Ramos (cell line): ENCODE data around the gene MACROD2.

Experiments used
- in situ Hi-C: fragments of 300-500 bp; cut with MboI; formaldehyde crosslinking; loops from one replicate; pipeline ENCODE4 v1.14.3; 2022; ENCODE audit warnings: low sequenced_read_pairs; ENCODE audit not compliant: unreplicated experiment

The MACROD2 gene

GRCh38 chr20:16035576-16035975 lies 2040.3 kb downstream of the MACROD2 start:
- in situ Hi-C loops, result no loop called here

DNA sequence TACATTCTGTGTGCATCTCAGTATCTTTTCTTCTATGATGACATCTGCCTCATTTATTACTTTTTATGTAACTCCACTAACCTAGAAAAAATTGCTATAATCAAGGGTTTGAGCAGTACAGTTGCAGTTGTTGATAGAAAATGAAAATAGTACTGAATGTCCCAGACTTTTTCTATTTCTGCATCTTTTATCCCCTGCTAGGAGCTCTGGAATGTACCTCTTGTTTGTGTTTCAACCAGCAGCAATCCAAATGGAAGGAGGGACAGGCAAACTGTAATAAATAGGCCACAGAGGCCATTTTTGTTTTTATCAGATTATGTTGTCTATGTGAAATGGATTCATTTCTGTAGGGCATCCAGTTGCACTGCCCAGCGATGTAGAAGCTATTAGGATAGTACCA lies 2041.0 kb downstream of the MACROD2 start:
- in situ Hi-C loops, result no loop called here

DNA sequence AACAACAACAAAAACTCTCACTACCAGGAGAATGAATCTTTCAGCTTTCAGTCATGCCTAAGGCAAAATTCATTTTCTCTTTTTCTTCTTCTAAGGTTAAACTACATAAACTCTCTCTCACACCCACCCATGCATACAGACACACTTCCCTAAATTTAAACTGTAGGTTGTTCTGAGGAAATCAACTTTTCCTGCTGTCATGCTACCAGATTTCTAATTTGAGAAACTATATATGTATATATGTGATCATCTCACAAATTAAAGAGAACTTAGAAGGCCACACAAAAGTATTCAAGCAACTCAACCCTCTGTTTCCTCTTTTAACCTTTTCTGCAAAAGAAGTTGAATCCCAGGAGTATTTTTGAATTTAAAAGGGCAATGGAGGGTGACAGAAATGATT lies 2045.4 kb downstream of the MACROD2 start:
- in situ Hi-C loops, result no loop called here

- in situ Hi-C loops, result no loop called here
These were observed 2047.4 kb downstream of the MACROD2 start for GRCh38 chr20:16042731-16043130.

DNA sequence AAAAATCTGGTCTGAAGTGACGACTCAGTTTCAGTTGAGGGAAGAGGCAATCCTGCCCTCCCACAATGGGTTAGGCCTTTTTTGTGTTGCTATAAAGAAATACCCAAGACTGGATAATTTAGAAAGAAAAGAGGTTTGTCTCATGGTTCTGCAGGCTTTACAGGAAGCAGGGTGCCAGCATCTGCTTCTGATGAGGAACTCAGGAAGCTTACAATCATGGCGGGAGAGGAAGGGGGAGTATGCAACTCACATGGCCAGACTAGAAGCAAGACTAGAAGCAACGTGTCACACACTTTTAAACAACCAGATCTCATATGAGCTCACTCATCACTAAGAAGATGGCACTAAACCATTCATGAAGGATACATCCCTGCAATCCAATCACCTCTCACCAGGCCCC lies 2048.6 kb downstream of the MACROD2 start:
- in situ Hi-C loops, result no loop called here

DNA sequence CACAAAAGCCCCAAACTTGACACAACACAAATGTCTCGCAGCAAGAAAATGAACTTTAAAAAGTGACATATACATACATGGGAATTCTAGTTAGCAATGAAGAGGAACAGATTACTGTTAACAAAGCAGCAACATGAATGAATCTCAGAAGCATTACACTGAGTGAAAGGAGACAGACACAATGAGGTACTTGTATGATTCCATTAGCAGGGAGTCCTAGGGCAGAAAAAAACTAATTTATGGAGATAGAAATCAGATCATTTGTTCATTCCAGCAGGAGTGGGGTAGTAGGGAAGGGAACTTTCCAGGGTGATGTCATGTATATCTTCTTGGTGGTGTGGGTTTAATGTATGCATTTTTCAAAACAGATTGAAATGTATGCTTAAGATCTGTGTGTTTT lies 2053.6 kb downstream of the MACROD2 start:
- in situ Hi-C loops, result no loop called here

- in situ Hi-C loops, result no loop called here
These were observed 2054.3 kb downstream of the MACROD2 start for GRCh38 chr20:16049529-16050093.

DNA sequence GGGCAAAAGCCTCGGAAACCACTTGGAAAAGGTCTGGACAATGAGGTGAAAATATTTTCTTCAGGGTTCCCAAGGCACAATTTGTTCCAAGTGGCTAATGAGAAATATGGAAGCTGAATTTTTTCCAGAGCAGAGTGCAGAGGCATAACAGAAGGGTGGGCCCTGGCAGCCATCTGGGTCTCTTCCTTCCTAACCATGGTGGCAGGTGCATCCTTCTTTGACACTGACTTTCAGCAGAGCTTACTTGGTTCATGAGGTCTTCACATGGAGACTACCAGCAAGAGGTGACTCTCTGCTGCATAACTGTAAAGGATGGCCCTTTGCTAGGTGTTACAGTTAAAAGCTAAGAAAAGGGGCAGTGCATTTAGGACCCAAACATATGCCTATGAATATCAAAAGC lies 2055.1 kb downstream of the MACROD2 start:
- in situ Hi-C loops, result no loop called here

GRCh38 chr20:16051968-16052367 lies 2056.7 kb downstream of the MACROD2 start:
- in situ Hi-C loops, result no loop called here

- in situ Hi-C loops, result no loop called here
These were observed 2057.1 kb downstream of the MACROD2 start for GRCh38 chr20:16052456-16052855.

DNA sequence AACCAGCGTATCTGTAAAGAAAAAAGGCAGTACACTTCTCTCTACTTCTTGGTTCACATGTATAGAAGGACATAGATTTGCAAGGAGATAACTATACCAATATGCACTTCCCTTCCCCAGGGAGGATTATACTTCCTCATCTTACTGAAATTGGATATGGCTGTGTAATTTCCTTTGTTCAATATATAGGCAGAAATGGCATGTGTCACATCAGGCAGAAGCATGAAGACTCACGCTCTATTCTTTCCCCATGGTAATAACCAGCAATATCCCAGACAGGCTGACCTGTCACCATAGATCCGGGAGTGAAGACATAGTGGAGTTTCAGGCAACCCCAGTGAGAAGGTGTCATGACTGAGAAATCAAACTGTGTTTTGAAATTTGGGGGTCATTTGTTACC lies 2059.7 kb downstream of the MACROD2 start:
- in situ Hi-C loops, result no loop called here

- in situ Hi-C loops, result no loop called here
These were observed 2062.3 kb downstream of the MACROD2 start for GRCh38 chr20:16057651-16058050.

- in situ Hi-C loops, result no loop called here
These were observed 2063.0 kb downstream of the MACROD2 start for GRCh38 chr20:16058268-16058667.

GRCh38 chr20:16059841-16060240 lies 2064.5 kb downstream of the MACROD2 start:
- in situ Hi-C loops, result no loop called here

DNA sequence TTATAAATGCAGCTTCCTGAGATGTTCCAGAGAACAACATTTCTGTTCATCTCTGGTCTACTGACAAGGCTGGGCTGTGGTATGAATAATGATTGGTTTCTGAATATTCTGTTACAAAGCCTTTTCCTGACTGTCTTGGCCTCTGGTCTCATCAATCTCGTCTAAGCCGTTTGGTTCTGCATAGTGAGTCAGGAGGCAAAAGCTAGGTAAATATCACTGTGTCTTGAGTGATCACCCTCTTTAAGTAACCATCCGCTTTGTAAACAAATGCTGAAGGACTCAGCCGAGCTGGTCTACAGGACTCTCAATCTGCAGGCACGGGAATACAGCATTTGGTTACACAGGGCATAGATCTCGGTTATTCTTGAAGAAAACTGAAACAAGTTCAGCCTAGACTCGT lies 2066.0 kb downstream of the MACROD2 start:
- in situ Hi-C loops, result no loop called here

- in situ Hi-C loops, result no loop called here
These were observed 2067.6 kb downstream of the MACROD2 start for GRCh38 chr20:16062661-16063581.

- in situ Hi-C loops, result no loop called here
These were observed 2068.6 kb downstream of the MACROD2 start for GRCh38 chr20:16063881-16064280.

- in situ Hi-C loops, result no loop called here
These were observed 2069.8 kb downstream of the MACROD2 start for GRCh38 chr20:16064989-16065707.

DNA sequence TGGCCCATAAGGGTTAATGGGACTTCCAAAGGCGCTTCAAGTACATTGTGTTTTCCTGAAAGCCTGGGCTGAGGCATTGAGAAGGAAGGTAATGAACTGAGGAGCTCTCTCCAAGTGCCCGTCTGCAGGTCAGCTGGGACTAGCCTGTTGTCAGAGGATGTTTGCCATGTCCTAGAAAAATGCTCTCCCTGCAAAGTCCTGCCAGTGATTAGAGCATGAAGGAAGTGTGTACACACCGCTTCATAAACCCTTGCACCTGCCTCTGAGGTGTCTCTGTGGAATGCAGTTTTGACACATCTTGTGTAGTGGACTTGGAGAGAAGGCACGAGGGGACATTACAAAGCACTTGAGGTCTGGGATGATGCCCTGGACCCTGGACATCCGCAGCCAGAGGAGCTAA lies 2071.3 kb downstream of the MACROD2 start:
- in situ Hi-C loops, result no loop called here

GRCh38 chr20:16069389-16070010 lies 2074.2 kb downstream of the MACROD2 start:
- in situ Hi-C loops, result no loop called here

- in situ Hi-C loops, result no loop called here
These were observed 2076.9 kb downstream of the MACROD2 start for GRCh38 chr20:16072220-16072619.
